ENCODE results near the gene PPIE. TPM values are rescaled to one million over a fixed set of nuclear protein-coding genes. Genes with fewer than 3 reads are reported as not detected.

Gene PPIE
- polyA plus RNA-seq, 1 donor (not counting 4 experiments of a cell fraction or from before 2014, with no cell fraction given): 60.6 TPM

GRCh38 chr1:39698568-39698967 lies 40.1 kb upstream of the PPIE start:
- dilution Hi-C loops (cut with MboI; ENCODE audit: extremely low pct_ligation_motif_present, low sequenced_read_pairs): no loop called here
- TF ChIP-seq CTCF (optimal IDR thresholded peaks at IDR 0.05 in 1 of 3, IDR thresholded peaks at IDR 0.05 in 1 of 3, conservative IDR thresholded peaks at IDR 0.05 in 1 of 3; ENCODE audit: extremely low read depth in 1 of 3, insufficient read depth in 2 of 3, low read length in 3 of 3) (no peak), EZH2 (IDR thresholded peaks at IDR 0.05; ENCODE audit: low read length) (no peak)
- peaks cover 3% of the 10 kb centered on the region for H3K4me1 ChIP-seq (ENCODE audit: control insufficient read depth, extremely low read depth, insufficient read depth, low read length)
- H3K4me2 ChIP-seq (ENCODE audit: control insufficient read depth, extremely low read depth, insufficient read depth, low read depth, low read length): no peak overlapping the region
- H3K27me3 ChIP-seq (ENCODE audit: control insufficient read depth, extremely low read depth, insufficient read depth, low read length): peaks cover 45% of the 10 kb centered on the region
- no peak overlapping the region for H3K27ac ChIP-seq (ENCODE audit: control insufficient read depth, insufficient read depth, low read length)
- DNase-seq (ENCODE audit: low read depth, low spot score): no peak
- H3K79me2 ChIP-seq (ENCODE audit: control insufficient read depth, insufficient read depth, low read length): no peaks in the 10 kb centered on the region
- no peak overlapping the region for H3K4me3 ChIP-seq (ENCODE audit: control insufficient read depth in 2 of 3, extremely low read depth in 1 of 3, insufficient read depth in 2 of 3, low read depth in 1 of 3, low read length in 3 of 3)
- no peaks in the 10 kb centered on the region for H4K20me1 ChIP-seq (ENCODE audit: control insufficient read depth, extremely low read depth, insufficient read depth, low read length)
- no peak for FAIRE-seq
- H2AFZ ChIP-seq (ENCODE audit: control insufficient read depth, low read length): no peak overlapping the region
- no peaks in the 10 kb centered on the region for H3K9me3 ChIP-seq (ENCODE audit: control insufficient read depth, low read depth, low read length)
- H3K9me1 ChIP-seq (ENCODE audit: control insufficient read depth, extremely low read depth, insufficient read depth, low read length): no peaks in the 10 kb centered on the region
- no peak overlapping the region for H3K9ac ChIP-seq (ENCODE audit: control insufficient read depth, extremely low read depth, insufficient read depth, low read length)
- H3K36me3 ChIP-seq (ENCODE audit: control insufficient read depth in 2 of 2, extremely low read depth in 1 of 2, insufficient read depth in 2 of 2, low read length in 2 of 2): no peaks in the 10 kb centered on the region

GRCh38 chr1:39699419-39699818 lies 39.3 kb upstream of the PPIE start:
- H3K4me3 ChIP-seq (ENCODE audit: control insufficient read depth in 2 of 3, extremely low read depth in 1 of 3, insufficient read depth in 2 of 3, low read depth in 1 of 3, low read length in 3 of 3): no peak overlapping the region
- H3K4me2 ChIP-seq (ENCODE audit: control insufficient read depth, extremely low read depth, insufficient read depth, low read depth, low read length): no peak overlapping the region
- H3K9ac ChIP-seq (ENCODE audit: control insufficient read depth, extremely low read depth, insufficient read depth, low read length): no peak overlapping the region
- no peak overlapping the region for H3K27ac ChIP-seq (ENCODE audit: control insufficient read depth, insufficient read depth, low read length)
- H3K4me1 ChIP-seq (ENCODE audit: control insufficient read depth, extremely low read depth, insufficient read depth, low read length): peaks cover 3% of the 10 kb centered on the region
- TF ChIP-seq EZH2 (IDR thresholded peaks at IDR 0.05; ENCODE audit: low read length) (no peak), CTCF (optimal IDR thresholded peaks at IDR 0.05 in 1 of 3, IDR thresholded peaks at IDR 0.05 in 1 of 3, conservative IDR thresholded peaks at IDR 0.05 in 1 of 3; ENCODE audit: extremely low read depth in 1 of 3, insufficient read depth in 2 of 3, low read length in 3 of 3) (no peak)
- no peak for FAIRE-seq
- no peaks in the 10 kb centered on the region for H3K36me3 ChIP-seq (ENCODE audit: control insufficient read depth in 2 of 2, extremely low read depth in 1 of 2, insufficient read depth in 2 of 2, low read length in 2 of 2)
- no peaks in the 10 kb centered on the region for H3K79me2 ChIP-seq (ENCODE audit: control insufficient read depth, insufficient read depth, low read length)
- no peaks in the 10 kb centered on the region for H4K20me1 ChIP-seq (ENCODE audit: control insufficient read depth, extremely low read depth, insufficient read depth, low read length)
- H2AFZ ChIP-seq (ENCODE audit: control insufficient read depth, low read length): no peak overlapping the region
- no peaks in the 10 kb centered on the region for H3K9me3 ChIP-seq (ENCODE audit: control insufficient read depth, low read depth, low read length)
- peaks cover 45% of the 10 kb centered on the region for H3K27me3 ChIP-seq (ENCODE audit: control insufficient read depth, extremely low read depth, insufficient read depth, low read length)
- dilution Hi-C loops (cut with MboI; ENCODE audit: extremely low pct_ligation_motif_present, low sequenced_read_pairs): no loop called here
- DNase-seq (ENCODE audit: low read depth, low spot score): no peak
- H3K9me1 ChIP-seq (ENCODE audit: control insufficient read depth, extremely low read depth, insufficient read depth, low read length): no peaks in the 10 kb centered on the region
